Measurements from ENCODE around the gene COX17.

GRCh38 chr3:119647843-119648575 is 29.2 kb downstream of the COX17 start:
- TF ChIP-seq, protein P1, sequence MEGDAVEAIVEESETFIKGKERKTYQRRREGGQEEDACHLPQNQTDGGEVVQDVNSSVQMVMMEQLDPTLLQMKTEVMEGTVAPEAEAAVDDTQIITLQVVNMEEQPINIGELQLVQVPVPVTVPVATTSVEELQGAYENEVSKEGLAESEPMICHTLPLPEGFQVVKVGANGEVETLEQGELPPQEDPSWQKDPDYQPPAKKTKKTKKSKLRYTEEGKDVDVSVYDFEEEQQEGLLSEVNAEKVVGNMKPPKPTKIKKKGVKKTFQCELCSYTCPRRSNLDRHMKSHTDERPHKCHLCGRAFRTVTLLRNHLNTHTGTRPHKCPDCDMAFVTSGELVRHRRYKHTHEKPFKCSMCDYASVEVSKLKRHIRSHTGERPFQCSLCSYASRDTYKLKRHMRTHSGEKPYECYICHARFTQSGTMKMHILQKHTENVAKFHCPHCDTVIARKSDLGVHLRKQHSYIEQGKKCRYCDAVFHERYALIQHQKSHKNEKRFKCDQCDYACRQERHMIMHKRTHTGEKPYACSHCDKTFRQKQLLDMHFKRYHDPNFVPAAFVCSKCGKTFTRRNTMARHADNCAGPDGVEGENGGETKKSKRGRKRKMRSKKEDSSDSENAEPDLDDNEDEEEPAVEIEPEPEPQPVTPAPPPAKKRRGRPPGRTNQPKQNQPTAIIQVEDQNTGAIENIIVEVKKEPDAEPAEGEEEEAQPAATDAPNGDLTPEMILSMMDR (IDR thresholded peaks at IDR 0.05): no peak
- no peak for TF ChIP-seq POLR2A (IDR thresholded peaks at IDR 0.05)

Measured in lower leg skin (tissue), 3 donors.